ENCODE measurements around the gene SCN2B.

DNA sequence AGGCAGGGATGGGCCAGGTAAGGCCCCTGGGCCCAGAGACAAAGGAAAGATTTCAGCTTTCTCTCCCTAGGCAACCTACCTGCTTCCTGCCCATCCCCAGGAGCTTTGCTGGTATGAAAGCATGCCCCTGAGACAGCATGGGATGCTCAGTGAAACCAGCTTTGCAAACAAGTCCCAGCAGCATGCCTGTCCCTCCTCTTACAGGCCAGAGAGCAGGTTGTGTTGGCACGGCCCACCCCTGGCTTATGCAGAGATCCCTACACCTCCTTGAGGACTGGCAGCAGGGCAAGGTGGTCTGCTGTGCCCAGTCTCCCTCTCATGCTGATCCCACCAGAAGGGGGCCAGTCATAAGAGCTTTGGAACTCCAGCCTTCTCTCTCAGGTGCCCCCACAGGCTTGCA, 26.9 kb downstream of the SCN2B start:
- TF ChIP-seq, protein P1, sequence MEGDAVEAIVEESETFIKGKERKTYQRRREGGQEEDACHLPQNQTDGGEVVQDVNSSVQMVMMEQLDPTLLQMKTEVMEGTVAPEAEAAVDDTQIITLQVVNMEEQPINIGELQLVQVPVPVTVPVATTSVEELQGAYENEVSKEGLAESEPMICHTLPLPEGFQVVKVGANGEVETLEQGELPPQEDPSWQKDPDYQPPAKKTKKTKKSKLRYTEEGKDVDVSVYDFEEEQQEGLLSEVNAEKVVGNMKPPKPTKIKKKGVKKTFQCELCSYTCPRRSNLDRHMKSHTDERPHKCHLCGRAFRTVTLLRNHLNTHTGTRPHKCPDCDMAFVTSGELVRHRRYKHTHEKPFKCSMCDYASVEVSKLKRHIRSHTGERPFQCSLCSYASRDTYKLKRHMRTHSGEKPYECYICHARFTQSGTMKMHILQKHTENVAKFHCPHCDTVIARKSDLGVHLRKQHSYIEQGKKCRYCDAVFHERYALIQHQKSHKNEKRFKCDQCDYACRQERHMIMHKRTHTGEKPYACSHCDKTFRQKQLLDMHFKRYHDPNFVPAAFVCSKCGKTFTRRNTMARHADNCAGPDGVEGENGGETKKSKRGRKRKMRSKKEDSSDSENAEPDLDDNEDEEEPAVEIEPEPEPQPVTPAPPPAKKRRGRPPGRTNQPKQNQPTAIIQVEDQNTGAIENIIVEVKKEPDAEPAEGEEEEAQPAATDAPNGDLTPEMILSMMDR (IDR thresholded peaks at IDR 0.05), result no peak
- no peak for TF ChIP-seq POLR2A (IDR thresholded peaks at IDR 0.05)
- TF ChIP-seq POLR2AphosphoS5 (IDR thresholded peaks at IDR 0.05), result no peak

Data from stomach (tissue), 4 donors.